Esophagus squamous epithelium (tissue), 5 donors: ENCODE measurements around the gene RHOV. TPM values are rescaled to one million over a fixed set of nuclear protein-coding genes. Genes with fewer than 3 reads are reported as not detected.
A peak's percentile ranks its signal among the peaks of the same experiment; 100 is the strongest.

Source experiments
- DNase-seq: peaks from one replicate; lab custom pipeline; 2025; lab: John Stamatoyannopoulos, UW
- H3K27ac ChIP-seq, 4 donors: fragments of 200-600 bp; sonication (generic); one replicate each; pipeline ENCODE4 v1.5.1; 2016 to 2019; ENCODE audit warnings: mild to moderate bottlenecking in 1 of 4
- H3K27me3 ChIP-seq, 4 donors: fragments of 200-600 bp; sonication (generic); 1 replicate in 3 of 4; 2 replicates in 1 of 4; pipeline versions ENCODE4 v1.5.1 to v1.6.0; 2017 to 2021; ENCODE audit warnings: antibody characterized with exemption in 1 of 4
- H3K36me3 ChIP-seq, 3 donors: fragments of 200-600 bp; sonication (generic); one replicate each; pipeline ENCODE4 v1.5.1; 2016 to 2019
- H3K4me1 ChIP-seq, 3 donors: fragments of 200-600 bp; sonication (generic); one replicate each; pipeline ENCODE4 v1.5.1; 2017 to 2019
- H3K4me3 ChIP-seq, 4 donors: fragments of 200-600 bp; sonication (generic); 1 replicate in 3 of 4; 2 replicates in 1 of 4; pipeline ENCODE4 v1.5.1; 2016 to 2019; ENCODE audit warnings: mild to moderate bottlenecking in 2 of 4, moderate library complexity in 1 of 4
- H3K9me3 ChIP-seq, 3 donors: fragments of 200-600 bp; sonication (generic); one replicate each; pipeline ENCODE4 v1.5.1; 2016 to 2019
- POLR2A ChIP-seq, 4 donors: fragments of 450-650 bp; IDR thresholded peaks; one replicate each; pipeline ENCODE4 v1.6.1; 2017; ENCODE audit warnings: antibody characterized with exemption in 4 of 4, mild to moderate bottlenecking in 4 of 4, moderate library complexity in 3 of 4
- WGBS, 2 donors: methylation state at CpG; one replicate each; pipeline ENCODE4 v1.1.5; 2018; 5-methylcytosine and 5-hydroxymethylcytosine counted together
- intact Hi-C: fragments of 100-400 bp; cut with DNase I; formaldehyde crosslinking; loops from one replicate; pipeline ENCODE4 v1.15.0; 2022
- total RNA-seq, 4 donors: library from RNA; depleted of rRNA; stranded (reverse); fragments of >200 nt; gene quantifications; one replicate each; pipeline ENCODE4 v1.1.0, GENCODE V29; 2016
- TF ChIP-seq, protein P1 (sequence below), 6 experiments: fragments of 450-650 bp in 4 of 6; fragments of 200-600 bp in 2 of 6; sonication (generic) in 2 of 6; IDR thresholded peaks; one replicate each; pipeline ENCODE4 v1.5.1; 2016 to 2019; ENCODE audit warnings: antibody characterized with exemption in 6 of 6, mild to moderate bottlenecking in 4 of 6, moderate library complexity in 4 of 6
- donor health status: DM: yes; HTN: yes; CAD: no.

RHOV gene
- total RNA-seq, 4 donors from 2014 or later: 94.0 to 146 (median 123) TPM

GRCh38 chr15:40872791-40873693, 992 bp downstream of the RHOV start:
- H3K27me3 ChIP-seq: peaks cover 0 to 17% (median 0%) of the 10 kb centered on the region in 4 donors
- peak overlapping the region; percentile 82 to 96 (median 94) for H3K27ac ChIP-seq
- H3K9me3 ChIP-seq: no peaks in the 10 kb centered on the region
- peaks cover 0 to 7% (median 0%) of the 10 kb centered on the region in 3 donors for H3K36me3 ChIP-seq
- intact Hi-C loops: no loop called here
- H3K4me1 ChIP-seq: peaks cover 8 to 85% (median 14%) of the 10 kb centered on the region in 3 donors
- DNase-seq: no peak
- peak overlapping the region; percentile 59 to 85 (median 74) for H3K4me3 ChIP-seq
- TF ChIP-seq, protein P1, sequence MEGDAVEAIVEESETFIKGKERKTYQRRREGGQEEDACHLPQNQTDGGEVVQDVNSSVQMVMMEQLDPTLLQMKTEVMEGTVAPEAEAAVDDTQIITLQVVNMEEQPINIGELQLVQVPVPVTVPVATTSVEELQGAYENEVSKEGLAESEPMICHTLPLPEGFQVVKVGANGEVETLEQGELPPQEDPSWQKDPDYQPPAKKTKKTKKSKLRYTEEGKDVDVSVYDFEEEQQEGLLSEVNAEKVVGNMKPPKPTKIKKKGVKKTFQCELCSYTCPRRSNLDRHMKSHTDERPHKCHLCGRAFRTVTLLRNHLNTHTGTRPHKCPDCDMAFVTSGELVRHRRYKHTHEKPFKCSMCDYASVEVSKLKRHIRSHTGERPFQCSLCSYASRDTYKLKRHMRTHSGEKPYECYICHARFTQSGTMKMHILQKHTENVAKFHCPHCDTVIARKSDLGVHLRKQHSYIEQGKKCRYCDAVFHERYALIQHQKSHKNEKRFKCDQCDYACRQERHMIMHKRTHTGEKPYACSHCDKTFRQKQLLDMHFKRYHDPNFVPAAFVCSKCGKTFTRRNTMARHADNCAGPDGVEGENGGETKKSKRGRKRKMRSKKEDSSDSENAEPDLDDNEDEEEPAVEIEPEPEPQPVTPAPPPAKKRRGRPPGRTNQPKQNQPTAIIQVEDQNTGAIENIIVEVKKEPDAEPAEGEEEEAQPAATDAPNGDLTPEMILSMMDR (IDR thresholded peaks at IDR 0.05): peak in 1 of 6 experiments; percentile 8
- TF ChIP-seq POLR2A (IDR thresholded peaks at IDR 0.05): no peak
- 80% methylated on average over 5 of the region's 33 CpGs; no CpG with 5 or more reads in 1 of the 2 donors for WGBS, 2 donors

DNA sequence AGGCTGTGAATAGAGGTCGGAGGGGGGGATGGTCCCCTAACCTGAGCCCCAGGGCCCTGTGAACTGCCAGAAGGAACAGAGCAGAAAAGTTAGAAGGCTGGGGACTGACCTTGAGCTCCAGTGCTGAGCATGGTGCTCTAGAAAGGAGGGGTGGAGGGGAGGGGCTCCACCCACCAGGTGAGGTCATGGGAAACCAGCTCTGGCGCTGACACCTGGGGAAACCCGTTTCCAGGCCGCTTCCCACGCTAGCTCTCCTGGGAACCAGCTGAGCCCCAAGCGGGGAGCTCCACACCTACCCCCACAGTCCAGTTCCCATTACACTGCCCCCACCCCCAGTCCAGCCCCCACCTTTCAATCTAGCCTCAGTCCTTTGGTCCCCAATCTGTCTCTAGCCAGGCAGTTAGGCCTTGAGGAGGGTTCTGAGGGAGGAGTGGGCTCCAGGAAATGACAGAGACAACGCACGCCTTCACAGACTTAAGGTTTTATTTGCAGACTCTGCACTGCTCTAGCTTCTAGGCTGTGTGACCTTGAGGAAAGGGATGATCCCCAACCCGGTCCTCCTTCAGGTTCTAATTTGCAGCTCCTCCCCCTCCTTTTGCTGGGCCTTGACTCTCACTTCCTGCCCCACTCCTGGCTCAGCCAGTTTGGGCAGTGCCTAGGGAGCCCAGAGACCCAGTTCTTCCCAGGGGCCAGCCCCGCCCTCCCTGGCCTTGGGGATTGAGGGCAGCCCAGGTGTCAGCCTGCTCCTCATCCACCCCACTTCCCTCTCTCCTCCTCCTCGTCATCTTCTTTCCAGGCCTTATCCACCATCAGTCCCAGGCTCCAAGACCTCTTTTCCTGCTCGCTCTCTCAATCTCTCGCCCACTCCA, 2.1 kb downstream of the RHOV start:
- H3K27ac ChIP-seq: peak overlapping the region; percentile 82 to 96 (median 94)
- peaks cover 8 to 78% (median 14%) of the 10 kb centered on the region in 3 donors for H3K4me1 ChIP-seq
- WGBS, 2 donors: 52 to 69% methylated on average over 7 to 13 of the region's 13 CpGs
- H3K4me3 ChIP-seq: peak overlapping the region; percentile 59 to 85 (median 74)
- DNase-seq: no peak
- no peaks in the 10 kb centered on the region for H3K9me3 ChIP-seq
- intact Hi-C loops: no loop called here
- peaks cover 0 to 17% (median 0%) of the 10 kb centered on the region in 4 donors for H3K27me3 ChIP-seq
- H3K36me3 ChIP-seq: peaks cover 0 to 7% (median 0%) of the 10 kb centered on the region in 3 donors
- TF ChIP-seq POLR2A (IDR thresholded peaks at IDR 0.05): peak in 2 of 4 donors; percentile 17 to 59
- TF ChIP-seq, protein P1 (IDR thresholded peaks at IDR 0.05): no peak

DNA sequence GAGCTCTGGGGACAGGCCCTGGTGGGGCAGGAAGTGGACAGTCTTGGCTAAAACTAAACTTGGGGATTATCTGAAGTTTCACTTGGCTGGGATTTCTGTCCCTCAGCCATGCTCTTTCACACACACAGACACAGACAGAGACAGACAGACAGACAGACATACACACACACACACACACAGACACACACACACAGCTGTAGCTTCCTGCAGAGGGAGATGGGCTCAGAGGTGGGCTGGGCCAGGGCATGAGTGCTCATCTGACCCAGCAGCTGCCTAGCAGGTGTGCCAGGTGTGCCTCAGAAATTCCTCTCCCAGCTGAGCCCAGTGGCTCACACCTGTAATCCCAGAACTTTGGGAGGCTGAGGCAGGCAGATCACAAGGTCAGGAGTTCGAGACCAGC, 3.3 kb downstream of the RHOV start:
- Histone ChIP-seq H3K4me3 (peak overlapping the region in 2 of 4 donors; percentile 72 to 85), H3K27ac (peak overlapping the region; percentile 82 to 96 (median 94)), H3K27me3 (peaks cover 0 to 17% (median 0%) of the 10 kb centered on the region in 4 donors), H3K4me1 (peaks cover 9 to 77% (median 25%) of the 10 kb centered on the region in 3 donors), H3K9me3 (no peaks in the 10 kb centered on the region), H3K36me3 (peaks cover 0 to 7% (median 0%) of the 10 kb centered on the region in 3 donors)
- 60% methylated on average over 1 of the region's 1 CpG; no CpG with 5 or more reads in 1 of the 2 donors for WGBS, 2 donors
- no peak for DNase-seq
- intact Hi-C loops: no loop called here
- TF ChIP-seq, protein P1 (IDR thresholded peaks at IDR 0.05): no peak
- TF ChIP-seq POLR2A (IDR thresholded peaks at IDR 0.05): peak in 1 of 4 donors; percentile 14

- H3K27me3 ChIP-seq: peaks cover 0 to 17% (median 0%) of the 10 kb centered on the region in 4 donors
- no peak overlapping the region for H3K4me3 ChIP-seq
- DNase-seq: no peak
- intact Hi-C loops: no loop called here
- peak overlapping the region; percentile 82 to 96 (median 94) for H3K27ac ChIP-seq
- H3K9me3 ChIP-seq: no peaks in the 10 kb centered on the region
- H3K36me3 ChIP-seq: peaks cover 0 to 7% (median 0%) of the 10 kb centered on the region in 3 donors
- H3K4me1 ChIP-seq: peaks cover 14 to 77% (median 26%) of the 10 kb centered on the region in 3 donors
- TF ChIP-seq, protein P1 (IDR thresholded peaks at IDR 0.05): no peak
- no peak for TF ChIP-seq POLR2A (IDR thresholded peaks at IDR 0.05)
- 53 to 55% methylated on average over 3 to 5 of the region's 5 CpGs for WGBS, 2 donors
Measured at GRCh38 chr15:40869686-40870085, 4.3 kb downstream of the RHOV start.
